GM12892 (cell line): ENCODE data around the gene ZNHIT6.

Experiments used
- POLR2A ChIP-seq: IDR thresholded peaks from 2 replicates; pipeline ENCODE4 v1.6.1; 2011; ENCODE audit warnings: low read depth, low read length, control low read depth
- POLR2AphosphoS5 ChIP-seq: IDR thresholded peaks from 2 replicates; pipeline ENCODE4 v1.6.1; 2011; ENCODE audit warnings: low read depth, low read length, control low read depth
- TAF1 ChIP-seq: IDR thresholded peaks from 2 replicates; pipeline ENCODE4 v1.6.1; 2011; ENCODE audit warnings: low read depth, mild to moderate bottlenecking, control low read depth, low read length, borderline replicate concordance

DNA sequence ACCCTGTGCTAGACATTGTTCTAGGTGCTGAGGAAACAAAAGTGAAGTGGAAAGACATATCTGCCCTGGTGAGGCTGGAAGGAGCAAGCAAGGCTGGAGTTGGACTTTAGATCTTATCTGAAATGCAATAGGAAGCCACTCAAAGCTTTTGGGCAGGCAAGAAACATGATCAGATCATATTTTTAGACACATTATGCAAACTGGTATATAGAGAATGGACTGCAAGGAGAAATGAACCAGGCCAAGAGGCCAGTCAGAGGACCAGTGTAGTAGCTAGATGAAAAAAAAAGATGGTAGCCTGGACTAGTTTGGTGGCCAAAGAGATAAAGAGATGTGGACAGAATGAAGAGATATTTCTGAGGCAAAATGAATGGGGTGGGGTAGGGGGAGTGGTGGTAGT lies 81.4 kb downstream of the ZNHIT6 start:
- TF ChIP-seq POLR2AphosphoS5 (no peak), POLR2A (no peak), TAF1 (no peak)
